ENCODE results near the gene EPS8. TPM values are rescaled to one million over a fixed set of nuclear protein-coding genes. Genes with fewer than 3 reads are reported as not detected.

EPS8 gene
- total and polyA plus RNA-seq, 12 donors: 11.4 to 76.8 (median 26.7) TPM

DNA sequence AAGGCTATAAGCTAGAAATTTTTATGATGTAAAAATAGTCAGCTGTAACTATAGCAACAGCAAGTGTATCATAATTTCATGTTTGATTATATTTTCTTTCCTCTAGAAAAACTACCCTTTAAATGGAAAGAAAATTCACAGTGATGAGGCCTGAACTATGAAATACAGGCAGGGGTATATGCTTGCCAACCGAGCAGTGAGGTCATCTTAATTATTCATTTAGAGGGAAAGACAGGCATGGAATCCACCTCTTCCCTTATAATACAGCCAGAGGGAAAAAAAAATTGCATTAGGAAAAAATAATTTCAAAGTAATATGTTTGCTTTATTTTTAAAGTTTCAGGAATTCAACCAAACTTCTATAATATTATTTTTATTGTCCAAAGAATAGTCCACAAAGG, 139.8 kb downstream of the EPS8 start:
- H3K4me1 ChIP-seq (replicated peaks in 1 of 2): no peaks in the 10 kb centered on the region
- no peak for TF ChIP-seq POLR2A (IDR thresholded peaks at IDR 0.05)
- TF ChIP-seq, protein P1, sequence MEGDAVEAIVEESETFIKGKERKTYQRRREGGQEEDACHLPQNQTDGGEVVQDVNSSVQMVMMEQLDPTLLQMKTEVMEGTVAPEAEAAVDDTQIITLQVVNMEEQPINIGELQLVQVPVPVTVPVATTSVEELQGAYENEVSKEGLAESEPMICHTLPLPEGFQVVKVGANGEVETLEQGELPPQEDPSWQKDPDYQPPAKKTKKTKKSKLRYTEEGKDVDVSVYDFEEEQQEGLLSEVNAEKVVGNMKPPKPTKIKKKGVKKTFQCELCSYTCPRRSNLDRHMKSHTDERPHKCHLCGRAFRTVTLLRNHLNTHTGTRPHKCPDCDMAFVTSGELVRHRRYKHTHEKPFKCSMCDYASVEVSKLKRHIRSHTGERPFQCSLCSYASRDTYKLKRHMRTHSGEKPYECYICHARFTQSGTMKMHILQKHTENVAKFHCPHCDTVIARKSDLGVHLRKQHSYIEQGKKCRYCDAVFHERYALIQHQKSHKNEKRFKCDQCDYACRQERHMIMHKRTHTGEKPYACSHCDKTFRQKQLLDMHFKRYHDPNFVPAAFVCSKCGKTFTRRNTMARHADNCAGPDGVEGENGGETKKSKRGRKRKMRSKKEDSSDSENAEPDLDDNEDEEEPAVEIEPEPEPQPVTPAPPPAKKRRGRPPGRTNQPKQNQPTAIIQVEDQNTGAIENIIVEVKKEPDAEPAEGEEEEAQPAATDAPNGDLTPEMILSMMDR (IDR thresholded peaks at IDR 0.05): no peak
- DNase-seq: no peak
- H3K27me3 ChIP-seq: no peaks in the 10 kb centered on the region
- no peak overlapping the region for H3K27ac ChIP-seq
- intact Hi-C loops (cut with DNase I): no loop called here
- 64 to 76% (median 71%) methylated on average over 1 of the region's 1 CpG for WGBS, 4 donors
- H3K9me3 ChIP-seq (replicated peaks in 1 of 3): no peaks in the 10 kb centered on the region
- H3K36me3 ChIP-seq (replicated peaks in 1 of 2): peaks cover 0 to 3% of the 10 kb centered on the region in 2 donors
- no peak overlapping the region for H3K4me3 ChIP-seq

DNA sequence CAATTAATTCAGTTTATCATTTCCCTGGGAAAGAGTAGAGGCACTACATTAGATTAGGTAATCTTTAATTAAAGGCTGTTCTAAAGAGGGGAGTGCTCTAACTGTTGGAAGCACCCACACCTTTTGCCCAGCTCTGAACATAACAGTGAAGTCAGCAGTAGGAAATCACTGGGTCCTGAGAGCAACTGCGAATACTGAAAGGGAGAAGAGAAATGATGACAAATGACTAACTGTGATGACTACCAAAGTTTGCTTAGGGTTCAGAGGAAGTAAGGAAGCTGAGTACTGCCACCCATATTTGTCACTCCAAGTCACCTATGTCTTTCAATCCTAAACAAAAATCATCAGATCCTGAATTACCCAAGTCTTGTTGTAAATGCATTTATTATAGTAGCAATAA, 140.6 kb downstream of the EPS8 start:
- intact Hi-C loops (cut with DNase I): no loop called here
- Histone ChIP-seq H3K27ac (no peak overlapping the region), H3K9me3 (replicated peaks in 1 of 3) (no peaks in the 10 kb centered on the region), H3K36me3 (replicated peaks in 1 of 2) (no peaks in the 10 kb centered on the region), H3K4me1 (replicated peaks in 1 of 2) (no peaks in the 10 kb centered on the region), H3K4me3 (no peak overlapping the region), H3K27me3 (no peaks in the 10 kb centered on the region)
- no peak for DNase-seq
- no peak for TF ChIP-seq POLR2A (IDR thresholded peaks at IDR 0.05)
- TF ChIP-seq, protein P1 (IDR thresholded peaks at IDR 0.05): no peak
- WGBS, 4 donors: 61 to 74% (median 73%) methylated on average over 1 of the region's 1 CpG

DNA sequence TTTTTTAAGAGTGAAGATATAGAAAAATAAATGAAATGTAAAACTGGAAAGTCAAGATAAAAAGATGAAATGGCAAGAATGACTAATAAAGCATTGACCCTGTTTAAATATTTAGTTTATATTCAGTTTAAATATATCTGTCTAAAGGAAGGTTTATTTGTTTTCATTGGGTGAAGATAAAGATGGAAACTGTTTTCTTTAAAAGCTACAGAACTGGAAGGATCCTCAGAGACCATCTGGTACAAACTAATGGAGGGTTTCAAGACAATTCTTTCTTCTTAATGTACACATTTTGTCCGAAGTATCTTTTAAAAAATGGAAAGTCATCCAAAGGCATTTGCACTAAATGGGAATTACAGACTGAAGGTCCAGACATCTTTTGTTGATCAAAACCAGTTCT, 142.6 kb downstream of the EPS8 start:
- TF ChIP-seq, protein P1 (IDR thresholded peaks at IDR 0.05): no peak
- no peak for TF ChIP-seq POLR2A (IDR thresholded peaks at IDR 0.05)
- intact Hi-C loops (cut with DNase I): no loop called here
- no peaks in the 10 kb centered on the region for H3K36me3 ChIP-seq (replicated peaks in 1 of 2)

DNA sequence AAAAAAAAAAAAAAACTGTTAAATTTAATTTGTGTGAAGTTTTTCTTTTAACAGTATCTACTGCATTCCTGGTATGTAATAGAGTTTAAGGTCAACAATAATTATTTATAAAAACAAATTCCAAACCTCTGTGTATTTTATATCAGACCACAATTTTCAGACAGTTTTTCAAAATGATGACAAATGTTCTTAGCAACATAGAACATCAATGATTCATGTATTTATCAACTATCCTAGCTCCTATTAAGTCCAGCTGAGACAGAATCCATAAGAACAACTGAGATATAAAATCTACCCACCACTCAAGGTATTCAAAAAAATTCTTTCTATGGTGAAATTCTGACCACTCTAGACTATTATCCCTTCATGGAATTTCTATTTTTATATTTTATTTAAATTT, 144.5 kb downstream of the EPS8 start:
- intact Hi-C loops (cut with DNase I): no loop called here
- H3K4me3 ChIP-seq: no peak overlapping the region
- H3K9me3 ChIP-seq (replicated peaks in 1 of 3): no peaks in the 10 kb centered on the region
- no peak for DNase-seq
- no peak overlapping the region for H3K27ac ChIP-seq
- H3K36me3 ChIP-seq (replicated peaks in 1 of 2): no peaks in the 10 kb centered on the region
- H3K4me1 ChIP-seq (replicated peaks in 1 of 2): no peaks in the 10 kb centered on the region
- H3K27me3 ChIP-seq: no peaks in the 10 kb centered on the region
- TF ChIP-seq, protein P1 (IDR thresholded peaks at IDR 0.05): no peak
- no peak for TF ChIP-seq POLR2A (IDR thresholded peaks at IDR 0.05)

More for the DNA sequence above, 142.6 kb downstream of the EPS8 start:
- H3K9me3 ChIP-seq (replicated peaks in 1 of 3): no peaks in the 10 kb centered on the region
- no peaks in the 10 kb centered on the region for H3K4me1 ChIP-seq (replicated peaks in 1 of 2)
- WGBS, 4 donors: 0% methylated on average over 1 of the region's 1 CpG
- no peaks in the 10 kb centered on the region for H3K27me3 ChIP-seq
- no peak for DNase-seq
- no peak overlapping the region for H3K4me3 ChIP-seq
- no peak overlapping the region for H3K27ac ChIP-seq

Data from adrenal gland (tissue), 12 donors.